Caco-2 (cell line): Measurements from ENCODE around the gene LPIN1. TPM values are rescaled to one million over a fixed set of nuclear protein-coding genes. Genes with fewer than 3 reads are reported as not detected.
A peak's percentile ranks its signal among the peaks of the same experiment; 100 is the strongest.

Experiments
- BruUV-seq: library from RNA; stranded (reverse); fragments of 400-500 nt; replicated peaks from 2 replicates; lab custom pipeline; 2021; lab: Mats Ljungman, UMichigan
- CTCF ChIA-PET: fragments of 300-600 bp; sonication (Branson Sonifier 250); formaldehyde crosslinking; loops from one replicate; lab custom pipeline; 2022; ENCODE audit warnings: antibody characterized with exemption; lab: Charles Lee
- POLR2A ChIA-PET: fragments of 300-600 bp; sonication (Branson Sonifier 250); formaldehyde crosslinking; loops from one replicate; lab custom pipeline; 2022; ENCODE audit warnings: antibody characterized with exemption; lab: Charles Lee
- DNase-seq, 2 experiments: peaks; one replicate each; pipeline versions ENCODE4 v3.0.0 to v3.0.0-alpha.2; 2020 to 2022
- H3K27me3 ChIP-seq: replicated peaks from 2 replicates; pipeline ENCODE4 v1.6.0; 2011; ENCODE audit warnings: low read length; ENCODE audit not compliant: control insufficient read depth, insufficient read depth
- H3K36me3 ChIP-seq: 2 replicates; pipeline ENCODE4 v1.5.1; 2011; ENCODE audit warnings: low read length; ENCODE audit not compliant: control insufficient read depth, insufficient read depth
- H3K4me1 ChIP-seq: fragments of 250-450 bp; sonication (Bioruptor Pico); 2 replicates; pipeline ENCODE4 v1.5.1; 2020; ENCODE audit warnings: mild to moderate bottlenecking
- H3K4me3 ChIP-seq: 2 replicates; pipeline ENCODE4 v1.5.1; 2011; ENCODE audit warnings: low read depth, mild to moderate bottlenecking, control low read depth, low read length
- H3K9me3 ChIP-seq: fragments of 250-450 bp; sonication (Bioruptor Pico); 2 replicates; pipeline ENCODE4 v1.5.1; 2020; ENCODE audit warnings: mild to moderate bottlenecking, moderate library complexity
- H3K27ac Mint-ChIP-seq: one replicate; pipeline ENCODE4 v1.8.0; 2022; ENCODE audit warnings: mixed read lengths; ENCODE audit not compliant: unreplicated experiment
- H3K27me3 Mint-ChIP-seq: one replicate; pipeline ENCODE4 v1.8.0; 2022; ENCODE audit warnings: mixed read lengths; ENCODE audit not compliant: insufficient read depth, unreplicated experiment
- H3K36me3 Mint-ChIP-seq: one replicate; pipeline ENCODE4 v1.8.0; 2022; ENCODE audit warnings: mild to moderate bottlenecking, mixed read lengths; ENCODE audit not compliant: insufficient read depth, unreplicated experiment
- H3K4me1 Mint-ChIP-seq: one replicate; pipeline ENCODE4 v1.8.0; 2022; ENCODE audit warnings: low read depth, mixed read lengths; ENCODE audit not compliant: unreplicated experiment
- H3K4me3 Mint-ChIP-seq: one replicate; pipeline ENCODE4 v1.8.0; 2022; ENCODE audit warnings: mild to moderate bottlenecking, moderate library complexity, mixed read lengths; ENCODE audit not compliant: unreplicated experiment
- H3K9me3 Mint-ChIP-seq: one replicate; pipeline ENCODE4 v1.8.0; 2022; ENCODE audit warnings: mixed read lengths; ENCODE audit not compliant: unreplicated experiment
- CTCF ChIP-seq, 2 experiments: fragments of 200-600 bp in 1 of 2; IDR thresholded peaks; 1 replicate in 1 of 2; 2 replicates in 1 of 2; pipeline versions ENCODE4 v1.5.1 to v1.8.0; 2011 to 2022; ENCODE audit warnings: antibody characterized with exemption in 1 of 2, control low read depth in 1 of 2, inconsistent platforms in 1 of 2, low read depth in 1 of 2, low read length in 1 of 2, mild to moderate bottlenecking in 1 of 2, moderate library complexity in 1 of 2; ENCODE audit not compliant: insufficient read depth in 1 of 2, severe bottlenecking in 1 of 2, unreplicated experiment in 1 of 2
- intact Hi-C: fragments of 100-400 bp; cut with micrococcal nuclease; formaldehyde crosslinking; loops from one replicate; pipeline ENCODE4 v1.10.0; 2022; ENCODE audit not compliant: unreplicated experiment
- total RNA-seq: library from RNA; stranded (reverse); gene quantifications from 2 replicates; pipeline ENCODE4 v1.2.3, GENCODE V29; 2022

LPIN1 gene
- total RNA-seq, 1 experiment from 2014 or later = 12.5 TPM

GRCh38 chr2:11863513-11864328, 117.3 kb downstream of the LPIN1 start:
- BruUV-seq = no TSS peak

GRCh38 chr2:11864724-11865123, 118.3 kb downstream of the LPIN1 start:
- H3K9me3 Mint-ChIP-seq = no peaks in the 10 kb centered on the region
- ChIA-PET CTCF (no interaction called here), POLR2A (no interaction called here)
- H3K27ac Mint-ChIP-seq = no peak overlapping the region
- Histone ChIP-seq H3K27me3 (no peaks in the 10 kb centered on the region), H3K4me1 (peaks cover under 1% of the 10 kb centered on the region), H3K4me3 (no peak overlapping the region), H3K9me3 (no peaks in the 10 kb centered on the region), H3K36me3 (no peaks in the 10 kb centered on the region)
- intact Hi-C loops = no loop called here
- BruUV-seq = no TSS peak
- peaks cover 4% of the 10 kb centered on the region for H3K27me3 Mint-ChIP-seq
- H3K36me3 Mint-ChIP-seq = no peaks in the 10 kb centered on the region
- no peak for TF ChIP-seq CTCF (IDR thresholded peaks at IDR 0.05; ENCODE audit: insufficient read depth in 1 of 2, low read depth in 1 of 2, low read length in 1 of 2, severe bottlenecking in 1 of 2, unreplicated experiment in 1 of 2)
- no peak for DNase-seq
- H3K4me3 Mint-ChIP-seq = no peak overlapping the region
- no peaks in the 10 kb centered on the region for H3K4me1 Mint-ChIP-seq

More at GRCh38 chr2:11863513-11864328, 117.3 kb downstream of the LPIN1 start:
- Mint-ChIP-seq H3K4me3 (peak overlapping the region; percentile 19), H3K9me3 (peaks cover 8% of the 10 kb centered on the region), H3K36me3 (peaks cover 7% of the 10 kb centered on the region), H3K4me1 (no peaks in the 10 kb centered on the region), H3K27ac (no peak overlapping the region), H3K27me3 (peaks cover 4% of the 10 kb centered on the region)
- Histone ChIP-seq H3K36me3 (no peaks in the 10 kb centered on the region), H3K4me1 (no peaks in the 10 kb centered on the region), H3K4me3 (no peak overlapping the region), H3K9me3 (peaks cover 4% of the 10 kb centered on the region; the same call in 1 of the 2 replicates), H3K27me3 (no peaks in the 10 kb centered on the region)
- peak; percentile 79 to 81 for DNase-seq
- ChIA-PET CTCF (interaction anchor here (0.6 to 1.0 kb wide), 11 partner anchors 13 to 1263 kb away, joined by 3 to 7 read pairs (median 3); no protein-coding TSS in a partner anchor), POLR2A (interaction anchor here (0.5 kb wide), 1 partner anchor 320 kb away, joined by 4 read pairs; no protein-coding TSS in a partner anchor)
- intact Hi-C loops = loop anchor here (1.0 to 2.0 kb wide), 3 partner anchors 41 to 1144 kb away; no protein-coding TSS in a partner anchor
- peak; percentile 91 to 92 for TF ChIP-seq CTCF (IDR thresholded peaks at IDR 0.05; ENCODE audit: insufficient read depth in 1 of 2, low read depth in 1 of 2, low read length in 1 of 2, severe bottlenecking in 1 of 2, unreplicated experiment in 1 of 2)

- no peaks in the 10 kb centered on the region for H3K36me3 Mint-ChIP-seq
- H3K4me3 Mint-ChIP-seq = no peak overlapping the region
- CTCF ChIA-PET = no interaction called here
- Histone ChIP-seq H3K27me3 (no peaks in the 10 kb centered on the region), H3K4me3 (no peak overlapping the region), H3K36me3 (no peaks in the 10 kb centered on the region), H3K4me1 (peaks cover 7% of the 10 kb centered on the region), H3K9me3 (no peaks in the 10 kb centered on the region)
- no peak overlapping the region for H3K27ac Mint-ChIP-seq
- POLR2A ChIA-PET = no interaction called here
- DNase-seq = no peak
- peaks cover 4% of the 10 kb centered on the region for H3K27me3 Mint-ChIP-seq
- peaks cover 6% of the 10 kb centered on the region for H3K4me1 Mint-ChIP-seq
- intact Hi-C loops = no loop called here
- no peaks in the 10 kb centered on the region for H3K9me3 Mint-ChIP-seq
- BruUV-seq = no TSS peak
- TF ChIP-seq CTCF (IDR thresholded peaks at IDR 0.05; ENCODE audit: insufficient read depth in 1 of 2, low read depth in 1 of 2, low read length in 1 of 2, severe bottlenecking in 1 of 2, unreplicated experiment in 1 of 2) = no peak
Measured at GRCh38 chr2:11865378-11865777, 118.9 kb downstream of the LPIN1 start.
